ENCODE data around the gene EBNA1BP2. TPM values are rescaled to one million over a fixed set of nuclear protein-coding genes. Genes with fewer than 3 reads are reported as not detected.
A peak's percentile ranks its signal among the peaks of the same experiment; 100 is the strongest.

The EBNA1BP2 gene, protein sequence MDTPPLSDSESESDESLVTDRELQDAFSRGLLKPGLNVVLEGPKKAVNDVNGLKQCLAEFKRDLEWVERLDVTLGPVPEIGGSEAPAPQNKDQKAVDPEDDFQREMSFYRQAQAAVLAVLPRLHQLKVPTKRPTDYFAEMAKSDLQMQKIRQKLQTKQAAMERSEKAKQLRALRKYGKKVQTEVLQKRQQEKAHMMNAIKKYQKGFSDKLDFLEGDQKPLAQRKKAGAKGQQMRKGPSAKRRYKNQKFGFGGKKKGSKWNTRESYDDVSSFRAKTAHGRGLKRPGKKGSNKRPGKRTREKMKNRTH
- total RNA-seq = 10 to 100 TPM; 41.7 to 60.9 (median 51.7) TPM

DNA sequence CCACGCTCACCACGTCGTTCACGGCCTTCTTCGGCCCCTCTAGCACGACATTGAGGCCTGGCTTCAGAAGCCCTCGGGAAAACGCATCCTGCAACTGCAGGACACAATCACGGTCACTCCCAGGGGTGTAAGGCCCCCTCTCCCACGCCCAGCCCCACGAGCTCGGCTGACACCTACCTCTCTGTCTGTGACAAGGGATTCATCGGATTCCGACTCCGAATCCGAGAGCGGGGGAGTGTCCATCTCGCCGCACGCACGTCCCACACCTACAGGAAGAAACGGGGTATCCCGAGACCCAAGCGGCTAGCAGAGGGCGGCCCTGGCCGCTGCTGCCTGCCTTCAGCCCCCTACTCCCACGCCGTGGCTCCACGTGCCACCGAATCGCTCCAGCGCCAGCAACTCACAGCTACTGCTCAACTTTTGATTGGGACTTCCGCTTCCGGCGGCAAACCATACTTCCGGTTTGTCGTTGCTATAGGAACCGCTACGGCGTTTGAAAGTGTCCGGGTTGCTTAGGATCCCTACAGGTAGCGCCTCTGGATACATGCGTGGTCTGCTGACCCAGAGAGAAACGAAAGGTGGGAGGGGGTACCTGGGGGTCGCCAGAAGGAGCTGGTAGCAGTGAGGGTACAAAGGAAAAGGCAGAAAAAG is at the start of gene EBNA1BP2, which contains the start of gene CFAP57:
EBNA1BP2 (minus strand) TSS at position 415 of the 651 bp plus-strand sequence; CDS start at position 243, 172 bp downstream.
CFAP57 (plus strand) TSS at position 455 of the 651 bp plus-strand sequence. CDS start 424 bp downstream, outside the sequence.
- Histone ChIP-seq H3K9me3 (no peaks in the 10 kb centered on the region), H3K36me3 (peaks cover 0 to 38% of the 10 kb centered on the region in 2 donors), H3K27ac (peak within 1 kb of the TSS in 3 of 4 donors; percentile 62 to 71 (median 65)), H3K27me3 (peaks cover 12% of the 10 kb centered on the region), H3K4me1 (peaks cover 4 to 29% (median 11%) of the 10 kb centered on the region in 3 donors), H3K4me3 (peak within 1 kb of the TSS; percentile 85 to 92)
- peak; percentile 95 for ATAC-seq
- TF ChIP-seq EP300 (IDR thresholded peaks at IDR 0.05) = no peak
- peak; percentile 65 for TF ChIP-seq POLR2AphosphoS5 (IDR thresholded peaks at IDR 0.05)
- no peak for TF ChIP-seq POLR2A (IDR thresholded peaks at IDR 0.05)
- TF ChIP-seq, protein P1, sequence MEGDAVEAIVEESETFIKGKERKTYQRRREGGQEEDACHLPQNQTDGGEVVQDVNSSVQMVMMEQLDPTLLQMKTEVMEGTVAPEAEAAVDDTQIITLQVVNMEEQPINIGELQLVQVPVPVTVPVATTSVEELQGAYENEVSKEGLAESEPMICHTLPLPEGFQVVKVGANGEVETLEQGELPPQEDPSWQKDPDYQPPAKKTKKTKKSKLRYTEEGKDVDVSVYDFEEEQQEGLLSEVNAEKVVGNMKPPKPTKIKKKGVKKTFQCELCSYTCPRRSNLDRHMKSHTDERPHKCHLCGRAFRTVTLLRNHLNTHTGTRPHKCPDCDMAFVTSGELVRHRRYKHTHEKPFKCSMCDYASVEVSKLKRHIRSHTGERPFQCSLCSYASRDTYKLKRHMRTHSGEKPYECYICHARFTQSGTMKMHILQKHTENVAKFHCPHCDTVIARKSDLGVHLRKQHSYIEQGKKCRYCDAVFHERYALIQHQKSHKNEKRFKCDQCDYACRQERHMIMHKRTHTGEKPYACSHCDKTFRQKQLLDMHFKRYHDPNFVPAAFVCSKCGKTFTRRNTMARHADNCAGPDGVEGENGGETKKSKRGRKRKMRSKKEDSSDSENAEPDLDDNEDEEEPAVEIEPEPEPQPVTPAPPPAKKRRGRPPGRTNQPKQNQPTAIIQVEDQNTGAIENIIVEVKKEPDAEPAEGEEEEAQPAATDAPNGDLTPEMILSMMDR (IDR thresholded peaks at IDR 0.05) = no peak
- WGBS, 2 donors (ENCODE audit: low coverage in 1 of 2) = 0% methylated on average over 2 of the region's 45 CpGs; no CpG with 5 or more reads in 1 of the 2 donors

DNA sequence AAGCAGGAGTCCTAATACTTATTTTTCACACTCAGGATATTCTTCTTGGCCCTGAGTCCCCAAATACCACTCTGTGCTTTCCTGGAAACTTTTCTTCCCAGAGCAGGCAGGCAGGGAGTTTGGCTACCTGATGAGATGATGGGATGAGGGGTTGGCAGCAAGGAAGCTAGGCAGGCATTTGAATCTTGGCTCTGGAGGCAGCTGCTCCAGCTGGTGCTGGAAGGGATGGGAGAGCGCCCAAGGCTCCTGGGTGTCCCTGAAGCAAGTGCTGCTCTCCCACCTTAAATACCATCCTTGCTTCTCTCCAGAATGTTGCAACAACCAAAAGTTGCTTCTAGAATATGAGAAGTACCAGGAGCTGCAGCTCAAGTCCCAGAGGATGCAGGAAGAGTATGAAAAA is 49.7 kb upstream of the EBNA1BP2 start:
- peaks cover 11% of the 10 kb centered on the region for H3K27me3 ChIP-seq
- no peaks in the 10 kb centered on the region for H3K36me3 ChIP-seq
- no peak overlapping the region for H3K27ac ChIP-seq
- WGBS, 2 donors (ENCODE audit: low coverage in 1 of 2) = no CpG with 5 or more reads among the region's 1 CpG
- H3K4me3 ChIP-seq = no peak overlapping the region
- TF ChIP-seq EP300 (IDR thresholded peaks at IDR 0.05) = no peak
- TF ChIP-seq POLR2AphosphoS5 (IDR thresholded peaks at IDR 0.05) = no peak
- no peak for TF ChIP-seq POLR2A (IDR thresholded peaks at IDR 0.05)
- TF ChIP-seq, protein P1 (IDR thresholded peaks at IDR 0.05) = no peak
- no peak for ATAC-seq
- no peaks in the 10 kb centered on the region for H3K9me3 ChIP-seq
- no peaks in the 10 kb centered on the region for H3K4me1 ChIP-seq

DNA sequence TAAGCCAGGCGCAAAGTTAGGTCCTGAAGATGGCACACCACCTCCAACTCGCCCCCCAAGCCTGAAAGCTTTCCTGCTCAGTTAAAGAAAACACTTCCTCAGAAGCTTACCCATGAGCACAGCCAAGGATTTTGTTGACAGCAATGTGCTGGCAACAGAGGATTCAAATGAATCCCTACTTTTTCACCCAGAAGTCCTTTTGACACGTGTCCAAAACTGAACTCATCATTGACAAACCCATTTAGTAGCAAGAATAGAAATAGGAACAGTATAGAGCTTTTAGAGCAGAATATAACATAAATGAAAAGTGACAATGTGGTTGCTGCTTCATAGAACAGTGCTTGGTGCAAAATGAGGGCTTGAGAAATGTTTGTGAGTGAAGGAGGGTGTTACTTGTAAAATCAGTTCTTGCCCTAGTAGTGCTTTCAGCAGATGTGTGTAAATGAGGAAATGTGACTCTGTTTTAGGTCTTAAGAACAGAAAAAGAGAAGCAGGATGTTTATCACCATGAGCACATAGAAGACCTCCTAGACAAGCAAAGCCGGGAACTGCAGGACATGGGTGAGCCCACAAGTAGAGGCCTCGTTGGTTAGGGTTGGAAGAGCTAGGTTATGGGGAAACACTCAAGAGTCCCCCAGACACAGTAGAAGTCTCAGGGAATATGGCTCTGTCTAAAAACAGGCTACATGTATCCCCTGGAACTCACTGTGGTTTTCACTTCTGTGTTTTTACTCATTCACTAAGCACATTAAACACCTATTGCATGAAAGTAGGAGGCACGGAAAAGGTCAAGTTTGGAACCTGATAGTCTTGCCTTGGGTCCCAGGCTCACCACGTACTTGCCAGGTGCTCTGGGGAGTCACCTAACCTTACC is 49.1 kb upstream of the EBNA1BP2 start:
- no peaks in the 10 kb centered on the region for H3K9me3 ChIP-seq
- H3K36me3 ChIP-seq = no peaks in the 10 kb centered on the region
- TF ChIP-seq, protein P1 (IDR thresholded peaks at IDR 0.05) = no peak
- TF ChIP-seq POLR2A (IDR thresholded peaks at IDR 0.05) (no peak), EP300 (IDR thresholded peaks at IDR 0.05) (no peak), POLR2AphosphoS5 (IDR thresholded peaks at IDR 0.05) (no peak)
- H3K4me1 ChIP-seq = no peaks in the 10 kb centered on the region
- peaks cover 17% of the 10 kb centered on the region for H3K27me3 ChIP-seq
- ATAC-seq = no peak
- 61 to 76% methylated on average over 4 to 7 of the region's 7 CpGs for WGBS, 2 donors (ENCODE audit: low coverage in 1 of 2)
- no peak overlapping the region for H3K4me3 ChIP-seq
- H3K27ac ChIP-seq = no peak overlapping the region

DNA sequence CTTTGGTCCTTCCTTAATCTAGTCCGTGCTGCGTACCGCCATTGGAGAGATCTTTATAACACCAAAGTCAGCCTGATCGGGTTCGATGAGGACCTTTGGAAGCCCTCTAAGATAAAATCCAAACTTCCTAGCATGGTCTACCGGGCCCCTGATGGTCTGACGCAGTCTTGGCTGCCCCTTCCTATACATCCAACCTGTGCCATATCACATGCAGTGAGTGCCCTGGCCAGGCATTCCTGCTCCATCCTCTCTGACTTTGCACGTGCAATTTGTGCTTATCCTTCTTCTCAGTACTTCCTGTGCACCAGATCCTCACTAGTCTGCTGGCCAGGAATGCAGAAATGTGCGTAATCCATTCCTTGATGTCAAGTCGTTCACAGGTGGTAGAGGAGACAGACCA is 45.7 kb upstream of the EBNA1BP2 start:
- TF ChIP-seq, protein P1 (IDR thresholded peaks at IDR 0.05) = no peak
- TF ChIP-seq POLR2AphosphoS5 (IDR thresholded peaks at IDR 0.05) (no peak), EP300 (IDR thresholded peaks at IDR 0.05) (no peak), POLR2A (IDR thresholded peaks at IDR 0.05) (no peak)
- no peaks in the 10 kb centered on the region for H3K9me3 ChIP-seq
- 93% methylated on average over 7 to 8 of the region's 10 CpGs for WGBS, 2 donors (ENCODE audit: low coverage in 1 of 2)
- peaks cover 17% of the 10 kb centered on the region for H3K27me3 ChIP-seq
- ATAC-seq = no peak
- H3K36me3 ChIP-seq = no peaks in the 10 kb centered on the region
- no peaks in the 10 kb centered on the region for H3K4me1 ChIP-seq
- H3K27ac ChIP-seq = no peak overlapping the region
- H3K4me3 ChIP-seq = no peak overlapping the region
